ENCODE results near the gene EMC8.

DNA sequence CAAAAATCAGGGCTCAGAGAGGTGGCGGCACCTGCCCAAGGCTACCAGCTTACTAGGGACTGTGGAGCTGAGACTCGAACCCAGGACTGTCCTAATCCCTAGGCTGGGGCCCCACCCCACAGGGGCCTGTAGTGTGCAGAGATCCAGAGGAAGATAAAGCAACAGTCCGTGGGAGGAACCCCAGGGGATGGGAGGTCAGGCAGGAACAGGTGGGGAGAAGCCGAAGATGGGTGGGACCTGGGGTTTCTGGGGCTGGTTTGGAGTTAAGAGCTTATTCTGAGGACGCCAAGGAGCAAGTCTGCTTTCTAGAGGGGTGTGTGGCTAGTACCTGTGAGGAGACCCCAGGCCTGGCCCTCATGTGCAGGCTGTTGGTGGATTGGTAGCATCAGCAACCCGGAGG is 63.4 kb downstream of the EMC8 start:
- TF ChIP-seq, protein P1, sequence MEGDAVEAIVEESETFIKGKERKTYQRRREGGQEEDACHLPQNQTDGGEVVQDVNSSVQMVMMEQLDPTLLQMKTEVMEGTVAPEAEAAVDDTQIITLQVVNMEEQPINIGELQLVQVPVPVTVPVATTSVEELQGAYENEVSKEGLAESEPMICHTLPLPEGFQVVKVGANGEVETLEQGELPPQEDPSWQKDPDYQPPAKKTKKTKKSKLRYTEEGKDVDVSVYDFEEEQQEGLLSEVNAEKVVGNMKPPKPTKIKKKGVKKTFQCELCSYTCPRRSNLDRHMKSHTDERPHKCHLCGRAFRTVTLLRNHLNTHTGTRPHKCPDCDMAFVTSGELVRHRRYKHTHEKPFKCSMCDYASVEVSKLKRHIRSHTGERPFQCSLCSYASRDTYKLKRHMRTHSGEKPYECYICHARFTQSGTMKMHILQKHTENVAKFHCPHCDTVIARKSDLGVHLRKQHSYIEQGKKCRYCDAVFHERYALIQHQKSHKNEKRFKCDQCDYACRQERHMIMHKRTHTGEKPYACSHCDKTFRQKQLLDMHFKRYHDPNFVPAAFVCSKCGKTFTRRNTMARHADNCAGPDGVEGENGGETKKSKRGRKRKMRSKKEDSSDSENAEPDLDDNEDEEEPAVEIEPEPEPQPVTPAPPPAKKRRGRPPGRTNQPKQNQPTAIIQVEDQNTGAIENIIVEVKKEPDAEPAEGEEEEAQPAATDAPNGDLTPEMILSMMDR (optimal IDR thresholded peaks at IDR 0.05 in 1 of 3, IDR thresholded peaks at IDR 0.05 in 1 of 3, conservative IDR thresholded peaks at IDR 0.05 in 1 of 3; ENCODE audit: extremely low read depth in 1 of 3, insufficient read depth in 2 of 3, low read length in 3 of 3): no peak
- TF ChIP-seq EZH2 (IDR thresholded peaks at IDR 0.05; ENCODE audit: low read length): no peak
